CD14-positive monocyte (primary cell): ENCODE measurements around the gene PDP2. TPM values are rescaled to one million over a fixed set of nuclear protein-coding genes. Genes with fewer than 3 reads are reported as not detected.

Experiments used
- DNase-seq, 3 donors: peaks; one replicate each; pipeline ENCODE4 v3.0.0-alpha.2; 2011 to 2022
- H2AFZ ChIP-seq: 2 replicates; pipeline ENCODE4 v1.6.0; 2012; ENCODE audit warnings: mild to moderate bottlenecking, low read depth, low read length, inconsistent platforms; ENCODE audit not compliant: insufficient read depth, poor library complexity, severe bottlenecking
- H3K27ac ChIP-seq, 2 donors: 1 replicate in 1 of 2; 2 replicates in 1 of 2; pipeline ENCODE4 v1.5.1; 2012 to 2013; ENCODE audit warnings: low read length in 2 of 2, control low read depth in 1 of 2, inconsistent platforms in 1 of 2, low read depth in 1 of 2, mild to moderate bottlenecking in 1 of 2
- H3K27me3 ChIP-seq, 2 donors: one replicate each; pipeline versions ENCODE4 v1.6.0 to v1.6.1; 2011 to 2013; ENCODE audit warnings: low read length in 2 of 2; ENCODE audit not compliant: control insufficient read depth in 2 of 2, insufficient read depth in 2 of 2
- H3K36me3 ChIP-seq, 2 donors: replicated peaks in 1 of 2; 1 replicate in 1 of 2; 2 replicates in 1 of 2; pipeline versions ENCODE4 v1.5.1 to v1.6.1; 2012 to 2013; ENCODE audit warnings: low read length in 2 of 2, control low read depth in 1 of 2, inconsistent platforms in 1 of 2, mild to moderate bottlenecking in 1 of 2; ENCODE audit not compliant: insufficient read depth in 2 of 2, control insufficient read depth in 1 of 2
- H3K4me1 ChIP-seq, 2 donors: 1 replicate in 1 of 2; 2 replicates in 1 of 2; pipeline versions ENCODE4 v1.5.1 to v1.6.1; 2012 to 2013; ENCODE audit warnings: low read length in 2 of 2, control low read depth in 1 of 2, inconsistent platforms in 1 of 2, mild to moderate bottlenecking in 1 of 2, moderate library complexity in 1 of 2; ENCODE audit not compliant: insufficient read depth in 2 of 2, control insufficient read depth in 1 of 2
- H3K4me2 ChIP-seq: replicated peaks from 2 replicates; pipeline ENCODE3; 2012; ENCODE audit warnings: low read length, moderate library complexity, mild to moderate bottlenecking; ENCODE audit not compliant: poor library complexity, severe bottlenecking; ENCODE audit errors: extremely low read depth
- H3K4me3 ChIP-seq, 3 experiments: fragments of 200-600 bp in 1 of 3; sonication (generic) in 1 of 3; replicated peaks in 1 of 3; 1 replicate in 2 of 3; 2 replicates in 1 of 3; pipeline ENCODE4 v1.5.1; 2011 to 2013; ENCODE audit warnings: low read length in 3 of 3, mild to moderate bottlenecking in 3 of 3, control low read depth in 2 of 3, low read depth in 2 of 3, inconsistent platforms in 1 of 3, moderate library complexity in 1 of 3
- H3K79me2 ChIP-seq: 2 replicates; pipeline ENCODE4 v1.6.0; 2012; ENCODE audit warnings: mild to moderate bottlenecking, control low read depth, inconsistent platforms, low read length, moderate library complexity; ENCODE audit not compliant: insufficient read depth
- H3K9ac ChIP-seq: 2 replicates; pipeline ENCODE4 v1.6.0; 2017; ENCODE audit warnings: low read length, mild to moderate bottlenecking; ENCODE audit not compliant: insufficient read depth, poor library complexity, severe bottlenecking
- H3K9me3 ChIP-seq, 2 donors: replicated peaks in 1 of 2; 1 replicate in 1 of 2; 2 replicates in 1 of 2; pipeline versions ENCODE4 v1.5.1 to v1.6.1; 2012 to 2013; ENCODE audit warnings: low read length in 2 of 2, control low read depth in 1 of 2; ENCODE audit not compliant: control insufficient read depth in 1 of 2, insufficient read depth in 1 of 2
- H4K20me1 ChIP-seq: 2 replicates; pipeline ENCODE4 v1.6.0; 2012; ENCODE audit warnings: mild to moderate bottlenecking, low read length, control low read depth, moderate library complexity; ENCODE audit not compliant: insufficient read depth
- H3K27ac Mint-ChIP-seq, 7 donors: one replicate each; pipeline ENCODE4 v1.8.0; 2020; ENCODE audit warnings: mild to moderate bottlenecking in 7 of 7, mixed read lengths in 7 of 7, moderate library complexity in 6 of 7, inconsistent platforms in 2 of 7
- H3K27me3 Mint-ChIP-seq, 3 donors: one replicate each; pipeline ENCODE4 v1.8.0; 2021 to 2022; ENCODE audit warnings: low read depth in 3 of 3, mild to moderate bottlenecking in 3 of 3, mixed read lengths in 3 of 3, moderate library complexity in 3 of 3, inconsistent platforms in 1 of 3
- H3K36me3 Mint-ChIP-seq, 2 donors: one replicate each; pipeline ENCODE4 v1.8.0; 2020; ENCODE audit warnings: mixed read lengths in 2 of 2, inconsistent platforms in 1 of 2, mild to moderate bottlenecking in 1 of 2
- H3K4me1 Mint-ChIP-seq: one replicate; pipeline ENCODE4 v1.8.0; 2020; ENCODE audit warnings: mild to moderate bottlenecking, mixed read lengths
- H3K4me3 Mint-ChIP-seq, 2 donors: one replicate each; pipeline ENCODE4 v1.8.0; 2020; ENCODE audit warnings: mild to moderate bottlenecking in 2 of 2, mixed read lengths in 2 of 2, moderate library complexity in 1 of 2
- H3K9me3 Mint-ChIP-seq, 7 donors: one replicate each; pipeline ENCODE4 v1.8.0; 2020 to 2022; ENCODE audit warnings: mixed read lengths in 7 of 7, mild to moderate bottlenecking in 6 of 7, moderate library complexity in 6 of 7, inconsistent platforms in 2 of 7
- CTCF ChIP-seq: fragments of 200-600 bp; IDR thresholded peaks from one replicate; pipeline ENCODE4 v1.8.0; 2022; ENCODE audit warnings: antibody characterized with exemption, mild to moderate bottlenecking
- whole genome bisulfite sequencing: methylation state at CpG from one replicate; pipeline ENCODE4 v1.1.5; 2013; ENCODE audit warnings: missing lambda C conversion rate; ENCODE audit not compliant: insufficient coverage; 5-methylcytosine and 5-hydroxymethylcytosine counted together
- intact Hi-C, 2 donors: fragments of 100-400 bp; cut with micrococcal nuclease; formaldehyde crosslinking; loops; one replicate each; pipeline versions ENCODE4 v1.15.0 to v1.15.1; 2023
- polyA plus RNA-seq, 3 donors: library from polyadenylated mRNA; depleted of rRNA in 1 of 3; unstranded in 2 of 3; stranded (reverse) in 1 of 3; fragments of 300-500 nt in 2 of 3; fragments of >200 nt in 1 of 3; fragmentation: Illumina TruSeq in 2 of 3; gene quantifications; 1 replicate in 2 of 3; 2 replicates in 1 of 3; pipeline ENCODE4 v1.2.3, GENCODE V29; 2012 to 2021

Gene PDP2
- polyA plus RNA-seq, 3 donors = 1.1 TPM; not detected in 2

GRCh38 chr16:66872943-66873684 lies 7.2 kb upstream of the PDP2 start:
- peak overlapping the region; percentile 49 for H2AFZ ChIP-seq
- H3K27me3 Mint-ChIP-seq = peaks cover 54 to 77% (median 61%) of the 10 kb centered on the region in 3 donors
- peaks cover 3 to 15% (median 9%) of the 10 kb centered on the region in 7 donors for H3K9me3 Mint-ChIP-seq
- H3K4me1 ChIP-seq = peaks cover 19 to 31% of the 10 kb centered on the region in 2 donors
- TF ChIP-seq CTCF = peak; percentile 98
- peak overlapping the region; percentile 74 to 94 for H3K4me3 Mint-ChIP-seq
- no peaks in the 10 kb centered on the region for H3K79me2 ChIP-seq
- peaks cover 5 to 7% of the 10 kb centered on the region in 2 donors for H3K9me3 ChIP-seq
- peaks cover 0 to 2% of the 10 kb centered on the region in 2 donors for H3K36me3 Mint-ChIP-seq
- intact Hi-C loops = no loop called here
- H3K27ac ChIP-seq = peak overlapping the region in 1 of 2 donors; percentile 31
- peak overlapping the region; percentile 71 for H3K4me2 ChIP-seq
- no peak overlapping the region for H3K9ac ChIP-seq
- H3K27ac Mint-ChIP-seq = peak overlapping the region in 6 of 7 donors; percentile 53 to 80 (median 69)
- H3K4me1 Mint-ChIP-seq = peaks cover 22% of the 10 kb centered on the region
- 2% methylated on average over 34 of the region's 39 CpGs for WGBS
- peak; percentile 99 to 100 (median 99) for DNase-seq
- H3K27me3 ChIP-seq = peaks cover 6 to 53% of the 10 kb centered on the region in 2 donors
- no peaks in the 10 kb centered on the region for H3K36me3 ChIP-seq
- H4K20me1 ChIP-seq = no peaks in the 10 kb centered on the region
- H3K4me3 ChIP-seq = peak overlapping the region in 1 of 3 experiments; percentile 69

GRCh38 chr16:66873685-66874055 lies 6.6 kb upstream of the PDP2 start:
- Histone ChIP-seq H3K9ac (no peak overlapping the region), H3K4me1 (peaks cover 24 to 36% of the 10 kb centered on the region in 2 donors), H3K27me3 (peaks cover 6 to 58% of the 10 kb centered on the region in 2 donors), H3K27ac (peak overlapping the region in 1 of 2 donors; percentile 31), H3K4me2 (no peak overlapping the region), H3K4me3 (no peak overlapping the region), H4K20me1 (no peaks in the 10 kb centered on the region), H3K9me3 (peaks cover 5 to 7% of the 10 kb centered on the region in 2 donors), H3K36me3 (no peaks in the 10 kb centered on the region), H3K79me2 (no peaks in the 10 kb centered on the region), H2AFZ (no peak overlapping the region)
- no peak for TF ChIP-seq CTCF
- peaks cover 26% of the 10 kb centered on the region for H3K4me1 Mint-ChIP-seq
- peak overlapping the region in 4 of 7 donors; percentile 24 to 77 (median 73) for H3K27ac Mint-ChIP-seq
- intact Hi-C loops = no loop called here
- no peak overlapping the region for H3K4me3 Mint-ChIP-seq
- H3K36me3 Mint-ChIP-seq = peaks cover 0 to 2% of the 10 kb centered on the region in 2 donors
- DNase-seq = no peak
- peaks cover 58 to 78% (median 64%) of the 10 kb centered on the region in 3 donors for H3K27me3 Mint-ChIP-seq
- H3K9me3 Mint-ChIP-seq = peaks cover 3 to 12% (median 9%) of the 10 kb centered on the region in 7 donors
